ENCODE measurements around the gene STRC.
"Not testable (repeated sequence)": the region's sequence is repeated elsewhere in the genome, so short reads cannot be mapped to it uniquely, and the experiment has no call there.

Gene STRC

GRCh38 chr15:43562753-43563152, 55.8 kb downstream of the STRC start:
- not testable (repeated sequence) for DNase-seq

- no peak for DNase-seq
Observed at GRCh38 chr15:43552986-43553385, 65.6 kb downstream of the STRC start.

- DNase-seq = no peak
Observed at GRCh38 chr15:43552256-43552655, 66.3 kb downstream of the STRC start.

GRCh38 chr15:43550527-43551363, 67.9 kb downstream of the STRC start:
- no peak for DNase-seq
